Measurements from ENCODE around the gene MSRB3. TPM values are rescaled to one million over a fixed set of nuclear protein-coding genes. Genes with fewer than 3 reads are reported as not detected.

Gene MSRB3
- total RNA-seq, 1 donor: 72.4 TPM

DNA sequence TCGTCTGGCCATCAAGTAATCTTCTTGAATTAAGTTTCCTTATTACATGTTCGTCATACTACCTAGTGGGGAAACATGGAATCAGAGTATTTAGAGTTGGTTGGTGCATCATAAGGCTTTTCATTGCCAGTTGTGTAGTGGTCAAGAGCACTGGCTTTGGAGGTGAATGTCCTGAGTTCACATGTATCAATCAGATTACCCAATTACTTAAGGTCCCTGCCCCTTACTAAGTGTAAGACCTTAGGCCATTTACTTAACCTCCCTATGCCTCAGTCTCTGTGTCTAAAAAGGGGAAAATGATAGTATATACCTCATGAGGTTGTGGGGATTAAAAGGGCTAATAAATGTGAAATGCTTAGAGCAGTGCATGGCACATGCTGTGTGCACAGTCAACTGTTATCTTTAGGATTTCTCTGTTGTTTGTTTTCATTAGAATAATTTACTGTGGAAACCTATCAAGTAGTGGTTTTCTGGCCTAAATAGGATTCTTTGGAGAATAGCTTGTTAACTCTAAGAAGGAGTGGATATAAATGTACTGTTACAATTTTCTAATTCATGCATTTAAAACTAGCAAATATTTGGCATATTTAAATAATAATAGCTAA is 27.0 kb downstream of the MSRB3 start:
- H3K79me2 ChIP-seq (ENCODE audit: insufficient read depth, low read length): peaks cover 92% of the 10 kb centered on the region
- H3K4me3 ChIP-seq (ENCODE audit: insufficient read depth, low read length): no peak overlapping the region
- H3K36me3 ChIP-seq (ENCODE audit: insufficient read depth, low read length): peaks cover 5% of the 10 kb centered on the region
- no peaks in the 10 kb centered on the region for H3K9me3 ChIP-seq (ENCODE audit: low read depth, low read length)
- H3K27me3 ChIP-seq (ENCODE audit: insufficient read depth, low read length): no peaks in the 10 kb centered on the region
- H3K4me2 ChIP-seq (ENCODE audit: insufficient read depth, low read length): no peak overlapping the region
- no peaks in the 10 kb centered on the region for H4K20me1 ChIP-seq (ENCODE audit: insufficient read depth, low read length)
- TF ChIP-seq, protein P1, sequence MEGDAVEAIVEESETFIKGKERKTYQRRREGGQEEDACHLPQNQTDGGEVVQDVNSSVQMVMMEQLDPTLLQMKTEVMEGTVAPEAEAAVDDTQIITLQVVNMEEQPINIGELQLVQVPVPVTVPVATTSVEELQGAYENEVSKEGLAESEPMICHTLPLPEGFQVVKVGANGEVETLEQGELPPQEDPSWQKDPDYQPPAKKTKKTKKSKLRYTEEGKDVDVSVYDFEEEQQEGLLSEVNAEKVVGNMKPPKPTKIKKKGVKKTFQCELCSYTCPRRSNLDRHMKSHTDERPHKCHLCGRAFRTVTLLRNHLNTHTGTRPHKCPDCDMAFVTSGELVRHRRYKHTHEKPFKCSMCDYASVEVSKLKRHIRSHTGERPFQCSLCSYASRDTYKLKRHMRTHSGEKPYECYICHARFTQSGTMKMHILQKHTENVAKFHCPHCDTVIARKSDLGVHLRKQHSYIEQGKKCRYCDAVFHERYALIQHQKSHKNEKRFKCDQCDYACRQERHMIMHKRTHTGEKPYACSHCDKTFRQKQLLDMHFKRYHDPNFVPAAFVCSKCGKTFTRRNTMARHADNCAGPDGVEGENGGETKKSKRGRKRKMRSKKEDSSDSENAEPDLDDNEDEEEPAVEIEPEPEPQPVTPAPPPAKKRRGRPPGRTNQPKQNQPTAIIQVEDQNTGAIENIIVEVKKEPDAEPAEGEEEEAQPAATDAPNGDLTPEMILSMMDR (IDR thresholded peaks at IDR 0.05; ENCODE audit: extremely low read depth, low read depth, low read length): no peak
- peak overlapping the region; percentile 77 for H3K27ac ChIP-seq (ENCODE audit: low read depth, low read length)
- peaks cover 40% of the 10 kb centered on the region for H3K4me1 ChIP-seq (ENCODE audit: insufficient read depth, low read length)
- H2AFZ ChIP-seq (ENCODE audit: low read length): no peak overlapping the region
- no peak for DNase-seq (ENCODE audit: insufficient read length, low spot score, missing footprints)

DNA sequence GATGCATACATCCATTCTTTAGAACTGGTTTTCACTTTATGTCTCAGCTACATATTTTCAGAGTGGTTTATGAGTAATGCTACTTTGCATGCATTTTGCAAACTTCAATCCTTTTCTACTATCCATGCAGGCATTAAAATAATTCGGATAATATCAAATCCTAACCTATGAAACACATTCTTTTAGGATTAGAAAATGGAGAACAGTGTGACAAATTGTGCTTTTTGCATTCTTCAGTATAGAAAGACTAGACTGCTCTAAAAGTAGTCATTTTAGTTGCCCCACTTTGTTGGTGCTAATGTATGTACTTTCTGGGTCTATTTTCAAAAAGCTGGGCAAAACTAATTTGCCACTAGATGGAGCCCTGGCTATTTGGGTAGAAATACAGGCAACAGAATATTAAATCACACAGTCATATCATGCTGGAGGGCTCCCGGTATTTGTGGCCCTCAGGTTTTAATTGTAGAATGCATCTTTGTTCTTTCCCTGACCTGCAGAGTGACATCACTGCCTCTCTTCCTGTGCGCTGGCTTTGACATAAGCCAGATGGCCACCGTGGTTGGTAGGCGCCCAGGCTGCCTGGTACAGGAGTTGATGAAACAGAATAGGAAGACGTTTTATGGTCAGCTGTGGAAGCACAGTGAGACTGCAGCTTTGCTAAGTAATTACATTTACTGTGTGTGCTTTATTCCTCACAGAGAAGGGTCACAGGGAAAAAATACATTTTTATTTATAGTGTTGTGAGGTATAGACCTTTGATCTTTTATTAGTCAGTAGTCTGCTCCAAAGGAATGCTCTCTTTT is 28.1 kb downstream of the MSRB3 start:
- Histone ChIP-seq H3K27me3 (ENCODE audit: insufficient read depth, low read length) (no peaks in the 10 kb centered on the region), H3K36me3 (ENCODE audit: insufficient read depth, low read length) (peaks cover 5% of the 10 kb centered on the region), H4K20me1 (ENCODE audit: insufficient read depth, low read length) (no peaks in the 10 kb centered on the region), H3K4me2 (ENCODE audit: insufficient read depth, low read length) (peak overlapping the region; percentile 42), H3K9me3 (ENCODE audit: low read depth, low read length) (no peaks in the 10 kb centered on the region), H3K79me2 (ENCODE audit: insufficient read depth, low read length) (peaks cover 85% of the 10 kb centered on the region), H3K4me1 (ENCODE audit: insufficient read depth, low read length) (peaks cover 39% of the 10 kb centered on the region), H3K4me3 (ENCODE audit: insufficient read depth, low read length) (peak overlapping the region; percentile 16), H3K27ac (ENCODE audit: low read depth, low read length) (peak overlapping the region; percentile 77), H2AFZ (ENCODE audit: low read length) (no peak overlapping the region)
- TF ChIP-seq, protein P1 (IDR thresholded peaks at IDR 0.05; ENCODE audit: extremely low read depth, low read depth, low read length): peak; percentile 80
- no peak for DNase-seq (ENCODE audit: insufficient read length, low spot score, missing footprints)

DNA sequence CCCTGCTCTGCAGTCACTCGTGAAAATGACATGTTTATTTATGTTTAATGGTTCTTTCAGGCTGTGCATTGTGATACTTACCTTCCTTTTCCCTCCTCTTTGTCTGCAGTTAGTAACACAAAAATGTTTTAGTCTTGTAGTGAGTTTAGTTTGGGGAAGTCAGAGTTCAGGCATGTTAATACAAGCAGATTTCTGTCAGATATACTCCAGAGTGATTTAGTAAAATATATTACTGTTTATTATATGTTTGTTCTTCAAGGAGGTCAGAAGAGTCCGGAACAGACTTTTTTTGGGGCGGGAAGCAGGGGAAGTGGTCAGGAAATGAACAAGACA is 28.7 kb downstream of the MSRB3 start:
- DNase-seq (ENCODE audit: insufficient read length, low spot score, missing footprints): no peak
- TF ChIP-seq, protein P1 (IDR thresholded peaks at IDR 0.05; ENCODE audit: extremely low read depth, low read depth, low read length): no peak
- H3K79me2 ChIP-seq (ENCODE audit: insufficient read depth, low read length): peaks cover 83% of the 10 kb centered on the region

DNA sequence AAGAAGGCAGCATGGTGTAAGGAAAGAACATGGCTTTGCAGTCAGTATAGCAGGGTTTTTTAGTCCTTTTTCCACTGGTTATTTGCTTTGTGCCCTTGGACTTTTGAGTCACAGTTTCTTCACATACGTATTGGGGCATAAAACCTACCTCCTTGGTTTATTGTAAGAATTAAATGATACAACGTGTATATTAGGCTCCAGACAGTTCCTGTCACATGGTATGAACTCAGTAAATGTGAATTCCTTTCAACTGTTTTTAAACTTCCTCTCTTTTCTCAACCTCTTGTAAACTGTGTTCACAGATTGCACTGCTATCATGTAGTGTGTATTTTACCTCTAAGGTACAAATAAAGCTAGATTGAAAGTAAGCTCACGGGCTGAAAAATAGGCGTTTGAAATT is 29.5 kb downstream of the MSRB3 start:
- Histone ChIP-seq H3K4me2 (ENCODE audit: insufficient read depth, low read length) (peak overlapping the region; percentile 12), H3K4me1 (ENCODE audit: insufficient read depth, low read length) (peaks cover 46% of the 10 kb centered on the region)
- TF ChIP-seq, protein P1 (IDR thresholded peaks at IDR 0.05; ENCODE audit: extremely low read depth, low read depth, low read length): no peak

More for the DNA sequence above, 28.7 kb downstream of the MSRB3 start:
- Histone ChIP-seq H3K27me3 (ENCODE audit: insufficient read depth, low read length) (no peaks in the 10 kb centered on the region), H3K4me3 (ENCODE audit: insufficient read depth, low read length) (no peak overlapping the region), H2AFZ (ENCODE audit: low read length) (no peak overlapping the region), H4K20me1 (ENCODE audit: insufficient read depth, low read length) (no peaks in the 10 kb centered on the region), H3K4me1 (ENCODE audit: insufficient read depth, low read length) (peaks cover 42% of the 10 kb centered on the region), H3K36me3 (ENCODE audit: insufficient read depth, low read length) (peaks cover 5% of the 10 kb centered on the region), H3K27ac (ENCODE audit: low read depth, low read length) (peak overlapping the region; percentile 77), H3K4me2 (ENCODE audit: insufficient read depth, low read length) (peak overlapping the region; percentile 42), H3K9me3 (ENCODE audit: low read depth, low read length) (no peaks in the 10 kb centered on the region)

More for the DNA sequence above, 29.5 kb downstream of the MSRB3 start:
- peaks cover 83% of the 10 kb centered on the region for H3K79me2 ChIP-seq (ENCODE audit: insufficient read depth, low read length)
- H2AFZ ChIP-seq (ENCODE audit: low read length): peak overlapping the region; percentile 16
- peak overlapping the region; percentile 77 for H3K27ac ChIP-seq (ENCODE audit: low read depth, low read length)
- H3K36me3 ChIP-seq (ENCODE audit: insufficient read depth, low read length): peaks cover 5% of the 10 kb centered on the region
- H3K4me3 ChIP-seq (ENCODE audit: insufficient read depth, low read length): no peak overlapping the region
- no peak for DNase-seq (ENCODE audit: insufficient read length, low spot score, missing footprints)
- no peaks in the 10 kb centered on the region for H3K9me3 ChIP-seq (ENCODE audit: low read depth, low read length)
- no peaks in the 10 kb centered on the region for H3K27me3 ChIP-seq (ENCODE audit: insufficient read depth, low read length)
- no peaks in the 10 kb centered on the region for H4K20me1 ChIP-seq (ENCODE audit: insufficient read depth, low read length)
